HT1080 (cell line): ENCODE results near the gene PCBP3. TPM values are rescaled to one million over a fixed set of nuclear protein-coding genes. Genes with fewer than 3 reads are reported as not detected.
"Not testable (repeated sequence)": the region's sequence is repeated elsewhere in the genome, so short reads cannot be mapped to it uniquely, and the experiment has no call there.

Source experiments
- DNase-seq: peaks from one replicate; pipeline ENCODE4 v3.0.0-alpha.2; 2015; ENCODE audit warnings: low read depth
- polyA plus RNA-seq, 2 experiments: library from polyadenylated mRNA; depleted of rRNA; stranded (reverse); fragments of >200 nt; gene quantifications; 2 replicates each; pipeline ENCODE4 v1.2.3, GENCODE V29; 2015
- total RNA-seq: library from RNA; depleted of rRNA; stranded (reverse); fragments of >200 nt; shearing (Covaris generic); gene quantifications from 2 replicates; pipeline ENCODE4 v1.2.3, GENCODE V29; 2014; rRNA removed

Gene PCBP3
- total RNA-seq: not detected in 2 replicates
- 0.16 TPM in 1 of 2 replicates, not detected in the other for polyA plus RNA-seq (2015; cell fraction: cytosol; rRNA removed)
- not detected in 2 replicates for polyA plus RNA-seq (2015; cell fraction: nucleus; rRNA removed)

GRCh38 chr21:45643021-45643980 lies at the start of gene PCBP3:
Gene PCBP3 (plus strand): TSS chr21:45643725. CDS start chr21:45850086, 206,361 bp downstream.
- DNase-seq: no peak

GRCh38 chr21:45594721-45595489 lies 48.6 kb upstream of the PCBP3 start:
- no peak for DNase-seq

GRCh38 chr21:45595574-45596295 lies 47.8 kb upstream of the PCBP3 start:
- no peak for DNase-seq

- DNase-seq: peak; percentile 12
These were observed 46.7 kb upstream of the PCBP3 start for GRCh38 chr21:45596704-45597318.

GRCh38 chr21:45598109-45598508 lies 45.4 kb upstream of the PCBP3 start:
- no peak for DNase-seq

- DNase-seq: no peak
These were observed 44.9 kb upstream of the PCBP3 start for GRCh38 chr21:45598666-45599065.

- DNase-seq: no peak
These were observed 44.4 kb upstream of the PCBP3 start for GRCh38 chr21:45599146-45599581.

GRCh38 chr21:45600248-45600647 lies 43.3 kb upstream of the PCBP3 start:
- DNase-seq: no peak

- no peak for DNase-seq
These were observed 42.0 kb upstream of the PCBP3 start for GRCh38 chr21:45601551-45601950.

GRCh38 chr21:45602106-45602505 lies 41.4 kb upstream of the PCBP3 start:
- DNase-seq: no peak

GRCh38 chr21:45603481-45603880 lies 40.0 kb upstream of the PCBP3 start:
- DNase-seq: no peak

GRCh38 chr21:45604681-45605080 lies 38.8 kb upstream of the PCBP3 start:
- DNase-seq: not testable (repeated sequence)

- DNase-seq: peak; percentile 80
These were observed 36.3 kb upstream of the PCBP3 start for GRCh38 chr21:45607021-45607908.

GRCh38 chr21:45607909-45608295 lies 35.6 kb upstream of the PCBP3 start:
- DNase-seq: no peak

GRCh38 chr21:45608747-45609470 lies 34.6 kb upstream of the PCBP3 start:
- DNase-seq: not testable (repeated sequence)

- not testable (repeated sequence) for DNase-seq
These were observed 33.9 kb upstream of the PCBP3 start for GRCh38 chr21:45609616-45610015.

GRCh38 chr21:45611296-45611695 lies 32.2 kb upstream of the PCBP3 start:
- DNase-seq: no peak

GRCh38 chr21:45611939-45612664 lies 31.4 kb upstream of the PCBP3 start:
- peak; percentile 69 for DNase-seq
